ENCODE data around the gene SND1. TPM values are rescaled to one million over a fixed set of nuclear protein-coding genes. Genes with fewer than 3 reads are reported as not detected.

SND1 gene
- total RNA-seq, 4 donors from 2014 or later = 84.2 to 98.8 (median 93.4) TPM

DNA sequence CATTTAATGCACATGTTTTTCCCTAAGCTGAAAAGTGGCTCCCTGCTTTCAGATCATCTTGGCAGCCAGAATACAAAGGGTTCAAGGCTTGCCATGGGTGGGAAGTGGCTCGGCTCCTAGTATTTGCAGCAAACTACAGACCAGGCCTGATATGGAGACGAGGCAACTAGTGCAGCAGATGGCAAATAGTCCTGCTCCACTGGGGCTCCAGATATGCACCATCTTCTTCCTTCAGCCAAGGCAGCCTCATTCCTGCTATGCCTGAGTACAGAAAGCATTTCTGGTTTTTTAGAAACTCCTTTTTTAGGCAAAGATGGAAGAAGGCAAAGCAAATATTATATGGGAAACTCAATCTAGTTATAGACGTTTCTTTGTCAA, 355.3 kb downstream of the SND1 start:
- 93 to 97% methylated on average over 3 of the region's 3 CpGs for WGBS, 2 donors
- Histone ChIP-seq H3K9me3 (no peaks in the 10 kb centered on the region), H3K27ac (no peak overlapping the region), H3K36me3 (peaks cover 0 to 20% (median 0%) of the 10 kb centered on the region in 3 donors), H3K27me3 (no peaks in the 10 kb centered on the region), H3K4me3 (no peak overlapping the region), H3K4me1 (peaks cover 0 to 10% (median 0%) of the 10 kb centered on the region in 3 donors)
- DNase-seq = no peak
- intact Hi-C loops (cut with DNase I) = no loop called here
- TF ChIP-seq, protein P1, sequence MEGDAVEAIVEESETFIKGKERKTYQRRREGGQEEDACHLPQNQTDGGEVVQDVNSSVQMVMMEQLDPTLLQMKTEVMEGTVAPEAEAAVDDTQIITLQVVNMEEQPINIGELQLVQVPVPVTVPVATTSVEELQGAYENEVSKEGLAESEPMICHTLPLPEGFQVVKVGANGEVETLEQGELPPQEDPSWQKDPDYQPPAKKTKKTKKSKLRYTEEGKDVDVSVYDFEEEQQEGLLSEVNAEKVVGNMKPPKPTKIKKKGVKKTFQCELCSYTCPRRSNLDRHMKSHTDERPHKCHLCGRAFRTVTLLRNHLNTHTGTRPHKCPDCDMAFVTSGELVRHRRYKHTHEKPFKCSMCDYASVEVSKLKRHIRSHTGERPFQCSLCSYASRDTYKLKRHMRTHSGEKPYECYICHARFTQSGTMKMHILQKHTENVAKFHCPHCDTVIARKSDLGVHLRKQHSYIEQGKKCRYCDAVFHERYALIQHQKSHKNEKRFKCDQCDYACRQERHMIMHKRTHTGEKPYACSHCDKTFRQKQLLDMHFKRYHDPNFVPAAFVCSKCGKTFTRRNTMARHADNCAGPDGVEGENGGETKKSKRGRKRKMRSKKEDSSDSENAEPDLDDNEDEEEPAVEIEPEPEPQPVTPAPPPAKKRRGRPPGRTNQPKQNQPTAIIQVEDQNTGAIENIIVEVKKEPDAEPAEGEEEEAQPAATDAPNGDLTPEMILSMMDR (IDR thresholded peaks at IDR 0.05) = no peak
- TF ChIP-seq POLR2A (IDR thresholded peaks at IDR 0.05) = no peak

DNA sequence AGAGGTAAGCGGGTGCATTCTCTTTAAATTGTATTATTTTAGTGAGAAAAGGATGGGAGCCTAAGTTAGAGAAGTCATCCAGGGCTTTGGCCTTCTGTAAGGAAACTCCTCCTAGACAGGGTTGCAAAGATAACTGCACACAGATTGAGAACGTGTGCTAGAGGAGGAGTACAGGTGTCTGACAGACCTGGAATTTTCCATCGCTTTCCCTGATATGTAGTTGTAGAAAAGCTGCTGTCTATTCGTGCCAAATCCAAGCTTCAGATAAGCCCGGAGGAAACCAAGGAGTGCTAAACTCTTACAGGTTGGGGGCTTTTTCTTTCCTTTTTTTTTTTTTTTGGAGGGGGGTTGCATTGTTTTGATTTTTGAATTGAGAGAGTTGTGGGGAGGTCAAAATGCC, 356.1 kb downstream of the SND1 start:
- no peaks in the 10 kb centered on the region for H3K9me3 ChIP-seq
- H3K27ac ChIP-seq = no peak overlapping the region
- no peak for TF ChIP-seq POLR2A (IDR thresholded peaks at IDR 0.05)
- TF ChIP-seq, protein P1 (IDR thresholded peaks at IDR 0.05) = no peak
- H3K27me3 ChIP-seq = no peaks in the 10 kb centered on the region
- peaks cover 0 to 10% (median 0%) of the 10 kb centered on the region in 3 donors for H3K4me1 ChIP-seq
- no peak overlapping the region for H3K4me3 ChIP-seq
- intact Hi-C loops (cut with DNase I) = no loop called here
- 90 to 93% methylated on average over 5 of the region's 5 CpGs for WGBS, 2 donors
- no peak for DNase-seq
- H3K36me3 ChIP-seq = peaks cover 0 to 23% (median 0%) of the 10 kb centered on the region in 3 donors

DNA sequence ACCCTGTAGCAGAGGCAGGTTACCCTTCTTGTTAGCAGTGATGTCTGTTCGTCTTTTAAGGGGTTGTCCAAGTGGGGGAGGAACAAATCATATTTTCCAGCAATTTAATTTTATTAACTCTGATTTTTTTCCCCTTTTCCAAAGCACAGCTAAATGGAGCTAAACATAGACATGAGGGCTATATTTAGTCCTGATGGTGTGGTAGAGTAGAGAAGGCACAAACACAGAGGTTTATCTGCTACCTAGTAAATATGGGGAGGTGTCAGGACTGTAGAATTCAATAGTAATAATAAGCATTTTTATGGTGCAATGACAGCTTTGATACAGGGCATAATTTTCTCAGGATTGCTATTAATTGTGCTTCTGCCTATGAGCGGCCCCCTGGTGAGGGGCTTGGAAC, 356.8 kb downstream of the SND1 start:
- no peak for DNase-seq
- Histone ChIP-seq H3K36me3 (peaks cover 0 to 23% (median 0%) of the 10 kb centered on the region in 3 donors), H3K27ac (no peak overlapping the region), H3K4me3 (no peak overlapping the region), H3K4me1 (peaks cover 0 to 15% (median 2%) of the 10 kb centered on the region in 3 donors), H3K27me3 (no peaks in the 10 kb centered on the region), H3K9me3 (no peaks in the 10 kb centered on the region)
- no peak for TF ChIP-seq POLR2A (IDR thresholded peaks at IDR 0.05)
- TF ChIP-seq, protein P1 (IDR thresholded peaks at IDR 0.05) = no peak
- intact Hi-C loops (cut with DNase I) = no loop called here
- 91 to 97% methylated on average over 2 of the region's 2 CpGs for WGBS, 2 donors

DNA sequence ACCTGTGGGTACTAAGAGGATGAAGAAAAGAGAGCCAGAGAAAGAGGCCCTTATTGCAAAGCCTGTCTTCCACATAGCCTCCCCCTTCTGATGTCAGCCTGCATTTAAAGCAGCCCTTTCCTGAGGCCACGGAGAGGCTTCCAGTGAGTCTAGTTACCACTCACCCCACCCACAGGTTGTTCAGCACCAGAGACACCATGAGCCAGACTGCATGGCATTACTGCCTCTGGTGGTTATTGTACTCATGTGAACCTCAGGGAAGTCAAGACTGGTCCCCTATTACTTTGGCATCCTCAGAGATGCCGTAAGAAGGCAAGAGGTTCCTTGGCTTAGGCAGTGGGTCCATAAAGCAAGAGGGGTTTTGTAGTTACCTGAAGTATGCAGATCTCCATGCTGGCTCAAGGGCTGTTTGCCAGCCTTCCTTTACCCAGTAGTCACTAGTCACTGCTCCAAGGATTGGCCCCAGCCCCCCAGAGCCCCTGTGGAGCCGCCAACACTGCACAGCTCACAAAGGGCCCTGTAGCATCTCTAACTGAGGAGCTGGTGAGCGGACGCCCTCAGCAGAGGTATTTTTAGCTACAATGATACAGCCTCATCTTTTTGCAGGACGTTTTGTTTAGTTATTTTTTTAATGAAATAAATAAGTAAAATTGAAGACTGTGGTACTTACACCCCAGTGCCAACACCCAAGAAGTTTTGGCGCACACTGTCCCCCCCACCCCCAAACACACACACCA, 358.6 kb downstream of the SND1 start:
- H3K4me3 ChIP-seq = no peak overlapping the region
- H3K36me3 ChIP-seq = peaks cover 0 to 23% (median 0%) of the 10 kb centered on the region in 3 donors
- no peak for DNase-seq
- intact Hi-C loops (cut with DNase I) = no loop called here
- TF ChIP-seq, protein P1 (IDR thresholded peaks at IDR 0.05) = no peak
- TF ChIP-seq POLR2A (IDR thresholded peaks at IDR 0.05) = no peak
- peaks cover 11 to 33% (median 12%) of the 10 kb centered on the region in 3 donors for H3K4me1 ChIP-seq
- H3K27me3 ChIP-seq = no peaks in the 10 kb centered on the region
- no peaks in the 10 kb centered on the region for H3K9me3 ChIP-seq
- no peak overlapping the region for H3K27ac ChIP-seq
- WGBS, 2 donors = 81 to 91% methylated on average over 3 to 5 of the region's 7 CpGs

DNA sequence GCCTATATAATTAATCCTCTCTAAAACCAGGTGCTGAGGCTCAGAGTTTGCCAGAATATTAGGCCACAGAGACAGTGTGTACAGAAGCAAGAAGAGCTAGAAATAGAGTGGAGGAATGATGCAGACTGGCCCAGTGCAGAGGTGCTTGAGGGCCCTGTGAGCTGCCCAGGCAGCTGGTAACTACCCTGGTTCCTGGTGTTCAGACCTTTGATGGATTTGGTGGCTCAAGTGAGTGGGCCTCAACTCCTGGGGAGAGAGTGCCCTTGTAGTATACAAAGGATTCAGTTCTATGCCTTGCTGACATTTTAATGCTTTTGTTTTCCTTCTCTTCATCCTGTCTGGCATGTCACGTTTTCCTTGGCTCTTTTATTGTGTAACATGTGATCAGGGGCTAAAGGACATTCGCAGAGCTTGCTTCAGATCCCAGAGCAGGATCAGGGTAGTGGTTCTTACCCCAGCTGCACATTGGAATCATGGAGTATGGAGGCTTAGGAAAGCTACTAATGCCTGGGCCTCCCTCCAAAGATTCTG, 359.2 kb downstream of the SND1 start:
- H3K36me3 ChIP-seq = peaks cover 0 to 18% (median 0%) of the 10 kb centered on the region in 3 donors
- 50 to 53% methylated on average over 2 of the region's 2 CpGs for WGBS, 2 donors
- H3K9me3 ChIP-seq = no peaks in the 10 kb centered on the region
- intact Hi-C loops (cut with DNase I) = no loop called here
- H3K27me3 ChIP-seq = no peaks in the 10 kb centered on the region
- peak overlapping the region in 1 of 4 donors; percentile 25 for H3K27ac ChIP-seq
- DNase-seq = no peak
- no peak overlapping the region for H3K4me3 ChIP-seq
- TF ChIP-seq, protein P1 (IDR thresholded peaks at IDR 0.05) = no peak
- TF ChIP-seq POLR2A (IDR thresholded peaks at IDR 0.05) = no peak
- peaks cover 11 to 35% (median 12%) of the 10 kb centered on the region in 3 donors for H3K4me1 ChIP-seq

Measured in esophagus squamous epithelium (tissue), 5 donors.